Tibial nerve (tissue), 4 donors: ENCODE results near the gene CYP20A1. TPM values are rescaled to one million over a fixed set of nuclear protein-coding genes. Genes with fewer than 3 reads are reported as not detected.
"Not testable (repeated sequence)": the region's sequence is repeated elsewhere in the genome, so short reads cannot be mapped to it uniquely, and the experiment has no call there.

Experiments used
- DNase-seq, 2 donors: peaks; one replicate each; pipeline ENCODE4 v3.0.0-alpha.2; 2019; ENCODE audit warnings: low spot score in 2 of 2
- H3K27ac ChIP-seq, 4 donors: fragments of 200-600 bp; sonication (generic) in 3 of 4; one replicate each; pipeline ENCODE4 v1.5.1; 2017 to 2019; ENCODE audit warnings: mild to moderate bottlenecking in 1 of 4
- H3K27me3 ChIP-seq, 2 donors: fragments of 200-600 bp; sonication (generic) in 1 of 2; one replicate each; pipeline versions ENCODE4 v1.5.1 to v1.6.0; 2017 to 2019
- H3K36me3 ChIP-seq, 3 donors: fragments of 200-600 bp; sonication (generic); one replicate each; pipeline ENCODE4 v1.5.1; 2018 to 2019
- H3K4me1 ChIP-seq, 4 donors: fragments of 200-600 bp; sonication (generic) in 3 of 4; one replicate each; pipeline ENCODE4 v1.5.1; 2017 to 2019
- H3K4me3 ChIP-seq, 4 donors: fragments of 200-600 bp; sonication (generic) in 3 of 4; one replicate each; pipeline ENCODE4 v1.5.1; 2017 to 2019; ENCODE audit warnings: mild to moderate bottlenecking in 1 of 4, moderate library complexity in 1 of 4
- H3K9me3 ChIP-seq, 4 donors: fragments of 200-600 bp; sonication (generic) in 3 of 4; one replicate each; pipeline ENCODE4 v1.5.1; 2017 to 2019
- EP300 ChIP-seq, 2 donors: sonication (generic); formaldehyde crosslinking; IDR thresholded peaks; one replicate each; pipeline ENCODE4 v1.6.1; 2017; ENCODE audit warnings: antibody characterized with exemption in 2 of 2, mild to moderate bottlenecking in 1 of 2
- POLR2A ChIP-seq, 2 donors: fragments of 450-650 bp; IDR thresholded peaks; one replicate each; pipeline ENCODE4 v1.6.1; 2017; ENCODE audit warnings: antibody characterized with exemption in 2 of 2, mild to moderate bottlenecking in 2 of 2, moderate library complexity in 2 of 2
- WGBS, 2 donors: methylation state at CpG; one replicate each; pipeline ENCODE4 v1.1.5; 2018; 5-methylcytosine and 5-hydroxymethylcytosine counted together
- total RNA-seq, 4 donors: library from RNA; depleted of rRNA; stranded (reverse); fragments of >200 nt; gene quantifications; one replicate each; pipeline ENCODE4 v1.1.0, GENCODE V29; 2016
- TF ChIP-seq, protein P1 (sequence below), 5 experiments: fragments of 200-600 bp in 3 of 5; fragments of 450-650 bp in 2 of 5; sonication (generic) in 3 of 5; IDR thresholded peaks; one replicate each; pipeline ENCODE4 v1.5.1; 2016 to 2019; ENCODE audit warnings: antibody characterized with exemption in 5 of 5, mild to moderate bottlenecking in 3 of 5, moderate library complexity in 2 of 5

Gene CYP20A1
- total RNA-seq, 4 donors from 2014 or later, result 24.3 to 45.6 (median 31.5) TPM

DNA sequence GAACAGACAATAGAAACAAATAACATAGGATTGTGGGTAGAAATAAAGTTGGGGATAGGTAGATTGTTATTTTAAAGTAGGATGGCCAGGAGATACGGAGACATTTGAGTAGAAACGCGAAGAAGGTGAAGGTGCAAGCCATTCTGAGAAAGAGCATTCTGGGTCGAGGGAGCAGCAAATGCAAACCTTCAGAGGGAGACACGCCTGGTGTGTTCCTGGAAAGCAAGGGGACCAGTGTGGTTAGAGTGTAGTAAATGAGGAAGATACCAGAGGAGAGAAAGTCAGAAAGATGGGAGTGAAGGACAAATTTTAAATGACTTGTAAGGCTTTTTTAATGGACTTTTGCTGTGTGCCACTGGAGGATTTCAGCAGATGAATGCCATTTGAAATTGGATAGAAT lies 1.7 kb downstream of the CYP20A1 start:
- H3K4me1 ChIP-seq, result peaks cover 0 to 25% (median 12%) of the 10 kb centered on the region in 4 donors
- H3K4me3 ChIP-seq, result peak overlapping the region in 3 of 4 donors; percentile 76 to 97 (median 91)
- TF ChIP-seq, protein P1, sequence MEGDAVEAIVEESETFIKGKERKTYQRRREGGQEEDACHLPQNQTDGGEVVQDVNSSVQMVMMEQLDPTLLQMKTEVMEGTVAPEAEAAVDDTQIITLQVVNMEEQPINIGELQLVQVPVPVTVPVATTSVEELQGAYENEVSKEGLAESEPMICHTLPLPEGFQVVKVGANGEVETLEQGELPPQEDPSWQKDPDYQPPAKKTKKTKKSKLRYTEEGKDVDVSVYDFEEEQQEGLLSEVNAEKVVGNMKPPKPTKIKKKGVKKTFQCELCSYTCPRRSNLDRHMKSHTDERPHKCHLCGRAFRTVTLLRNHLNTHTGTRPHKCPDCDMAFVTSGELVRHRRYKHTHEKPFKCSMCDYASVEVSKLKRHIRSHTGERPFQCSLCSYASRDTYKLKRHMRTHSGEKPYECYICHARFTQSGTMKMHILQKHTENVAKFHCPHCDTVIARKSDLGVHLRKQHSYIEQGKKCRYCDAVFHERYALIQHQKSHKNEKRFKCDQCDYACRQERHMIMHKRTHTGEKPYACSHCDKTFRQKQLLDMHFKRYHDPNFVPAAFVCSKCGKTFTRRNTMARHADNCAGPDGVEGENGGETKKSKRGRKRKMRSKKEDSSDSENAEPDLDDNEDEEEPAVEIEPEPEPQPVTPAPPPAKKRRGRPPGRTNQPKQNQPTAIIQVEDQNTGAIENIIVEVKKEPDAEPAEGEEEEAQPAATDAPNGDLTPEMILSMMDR (IDR thresholded peaks at IDR 0.05), result no peak
- TF ChIP-seq EP300 (IDR thresholded peaks at IDR 0.05), result no peak
- no peak for TF ChIP-seq POLR2A (IDR thresholded peaks at IDR 0.05)
- WGBS, 2 donors, result 90 to 92% methylated on average over 5 of the region's 5 CpGs
- no peaks in the 10 kb centered on the region for H3K9me3 ChIP-seq
- peaks cover 0 to 27% (median 0%) of the 10 kb centered on the region in 3 donors for H3K36me3 ChIP-seq
- no peaks in the 10 kb centered on the region for H3K27me3 ChIP-seq
- H3K27ac ChIP-seq, result peak overlapping the region in 1 of 4 donors; percentile 95
- DNase-seq, result no peak

DNA sequence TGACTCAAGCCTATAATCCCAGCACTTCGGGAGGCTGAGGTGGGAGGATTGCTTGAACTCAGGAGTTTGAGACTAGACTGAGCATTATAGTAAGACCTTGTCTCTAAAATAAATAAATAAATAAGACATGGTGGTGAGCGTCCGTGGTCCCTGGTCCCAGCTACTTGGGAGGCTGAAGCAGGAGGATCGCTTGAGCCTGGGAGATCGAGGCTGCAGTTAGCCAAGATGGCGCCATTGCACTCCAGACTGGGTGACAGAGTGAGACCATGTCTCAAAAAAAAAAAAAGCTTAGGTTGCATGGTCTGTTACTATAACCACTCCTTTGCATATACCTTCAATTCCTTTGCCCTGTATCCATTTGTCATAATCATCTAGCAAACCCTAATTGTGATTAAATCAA lies 3.7 kb downstream of the CYP20A1 start:
- 94 to 99% methylated on average over 6 of the region's 6 CpGs for WGBS, 2 donors
- Histone ChIP-seq H3K9me3 (no peaks in the 10 kb centered on the region), H3K4me3 (no peak overlapping the region), H3K27ac (no peak overlapping the region), H3K36me3 (peaks cover 0 to 44% (median 0%) of the 10 kb centered on the region in 3 donors), H3K27me3 (no peaks in the 10 kb centered on the region), H3K4me1 (peaks cover 0 to 33% (median 12%) of the 10 kb centered on the region in 4 donors)
- no peak for DNase-seq
- TF ChIP-seq EP300 (IDR thresholded peaks at IDR 0.05) (no peak), POLR2A (IDR thresholded peaks at IDR 0.05) (no peak)
- TF ChIP-seq, protein P1 (IDR thresholded peaks at IDR 0.05), result no peak

DNA sequence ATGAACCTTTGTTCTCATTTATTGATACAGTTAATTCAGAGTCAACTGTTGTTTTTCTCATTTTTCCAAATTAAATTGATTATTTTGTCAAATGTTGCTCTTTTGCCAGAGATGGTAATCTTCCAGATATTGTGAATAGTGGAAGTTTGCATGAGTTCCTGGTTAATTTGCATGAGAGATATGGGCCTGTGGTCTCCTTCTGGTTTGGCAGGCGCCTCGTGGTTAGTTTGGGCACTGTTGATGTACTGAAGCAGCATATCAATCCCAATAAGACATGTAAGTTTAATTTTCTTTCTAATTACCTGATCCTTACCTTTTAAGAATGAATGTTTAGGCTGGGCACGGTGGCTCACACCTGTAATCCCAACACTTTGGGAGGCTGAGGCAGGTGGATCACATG lies 7.8 kb downstream of the CYP20A1 start:
- H3K9me3 ChIP-seq, result no peaks in the 10 kb centered on the region
- H3K4me3 ChIP-seq, result no peak overlapping the region
- no peak overlapping the region for H3K27ac ChIP-seq
- 95 to 96% methylated on average over 3 of the region's 3 CpGs for WGBS, 2 donors
- H3K36me3 ChIP-seq, result peaks cover 0 to 71% (median 0%) of the 10 kb centered on the region in 3 donors
- H3K4me1 ChIP-seq, result peaks cover 0 to 8% (median 0%) of the 10 kb centered on the region in 4 donors
- TF ChIP-seq, protein P1 (IDR thresholded peaks at IDR 0.05), result no peak
- TF ChIP-seq POLR2A (IDR thresholded peaks at IDR 0.05) (no peak), EP300 (IDR thresholded peaks at IDR 0.05) (no peak)
- no peak for DNase-seq
- no peaks in the 10 kb centered on the region for H3K27me3 ChIP-seq

DNA sequence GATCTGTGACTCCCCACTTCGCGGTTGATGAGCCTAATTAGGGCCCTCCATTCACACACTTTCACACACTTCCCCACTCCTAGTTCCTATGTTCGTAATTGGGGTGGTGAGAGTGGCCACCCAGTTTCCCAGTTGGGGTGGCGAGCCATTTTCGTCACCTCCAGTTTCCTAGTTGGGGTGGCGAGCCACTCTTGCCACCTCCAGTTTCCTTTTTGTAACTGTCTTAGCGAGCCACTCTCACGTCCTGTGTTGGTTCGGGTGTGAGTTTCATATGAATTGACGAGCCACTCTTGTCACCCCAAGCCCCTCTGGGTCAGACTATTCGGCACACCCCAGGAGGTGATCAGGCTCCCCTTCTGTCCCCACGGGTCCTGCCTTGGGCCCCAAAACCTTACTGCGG lies 14.0 kb downstream of the CYP20A1 start:
- Histone ChIP-seq H3K27me3 (no peaks in the 10 kb centered on the region), H3K9me3 (peaks cover 0 to 3% (median 0%) of the 10 kb centered on the region in 4 donors), H3K4me3 (no peak overlapping the region), H3K27ac (no peak overlapping the region), H3K36me3 (peaks cover 0 to 74% (median 11%) of the 10 kb centered on the region in 3 donors), H3K4me1 (no peaks in the 10 kb centered on the region)
- no peak for DNase-seq
- 95% methylated on average over 13 of the region's 13 CpGs for WGBS, 2 donors
- TF ChIP-seq POLR2A (IDR thresholded peaks at IDR 0.05) (no peak), EP300 (IDR thresholded peaks at IDR 0.05) (no peak)
- TF ChIP-seq, protein P1 (IDR thresholded peaks at IDR 0.05), result no peak

DNA sequence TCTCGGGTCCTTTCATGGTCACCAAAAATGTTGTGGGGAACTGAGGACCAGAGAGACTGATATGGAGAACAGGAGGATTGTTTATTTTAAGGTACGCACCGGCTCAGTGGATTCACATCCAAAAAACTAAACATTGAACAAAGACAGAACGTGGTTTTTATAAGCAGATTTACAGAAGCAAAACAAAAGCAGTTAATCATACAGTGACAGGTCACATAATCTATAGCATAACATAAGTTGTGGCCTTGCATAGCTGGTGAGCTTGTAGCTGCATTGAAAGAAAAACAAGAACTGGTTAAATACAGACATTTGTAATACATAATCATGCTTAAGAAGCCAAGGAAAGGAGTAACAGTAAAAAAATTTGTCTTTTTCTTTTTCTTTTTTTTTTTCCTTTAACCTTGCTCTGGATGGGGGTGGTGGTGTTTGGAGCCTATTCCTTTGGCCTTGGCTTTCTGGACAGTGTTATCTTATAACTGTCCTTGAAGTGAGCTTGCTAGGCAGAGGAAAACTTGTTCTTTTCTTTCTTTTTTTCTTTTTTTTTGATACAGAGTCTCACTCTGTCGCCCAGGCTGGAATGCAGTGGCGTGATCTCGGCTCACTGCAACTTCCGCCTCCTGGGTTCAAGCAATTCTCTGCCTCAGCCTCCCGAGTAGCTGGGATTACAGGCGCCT lies 14.7 kb downstream of the CYP20A1 start:
- not testable (repeated sequence) for H3K9me3 ChIP-seq, DNase-seq, H3K27me3 ChIP-seq, H3K27ac ChIP-seq, H3K4me1 ChIP-seq, H3K4me3 ChIP-seq
- peaks cover 0 to 74% (median 11%) of the 10 kb centered on the region in 3 donors for H3K36me3 ChIP-seq
- WGBS, 2 donors, result 86 to 89% methylated on average over 10 of the region's 10 CpGs
